HL-60/S4 (cell line): ENCODE data around the gene ZNF132.

Experiments
- in situ Hi-C: fragments of 300-500 bp; cut with MboI; formaldehyde crosslinking; loops from 2 replicates; pipeline ENCODE4 v1.14.3; 2022; ENCODE audit warnings: low sequenced_read_pairs

The ZNF132 gene

GRCh38 chr19:58392945-58393724 lies 46.8 kb downstream of the ZNF132 start:
- in situ Hi-C loops = no loop called here

- in situ Hi-C loops = no loop called here
These were observed 51.8 kb downstream of the ZNF132 start for GRCh38 chr19:58388175-58388526.

- in situ Hi-C loops = no loop called here
These were observed 52.4 kb downstream of the ZNF132 start for GRCh38 chr19:58387338-58388174.

- in situ Hi-C loops = no loop called here
These were observed 53.2 kb downstream of the ZNF132 start, which contains the start of gene RPS5 for GRCh38 chr19:58386576-58387337. Gene RPS5, plus strand, starts transcription at chr19:58387269. Its CDS starts 869 bp downstream, at chr19:58388138.

GRCh38 chr19:58385891-58386575 lies 53.9 kb downstream of the ZNF132 start:
- in situ Hi-C loops = no loop called here

- in situ Hi-C loops = no loop called here
These were observed 54.6 kb downstream of the ZNF132 start for GRCh38 chr19:58385313-58385890.

- in situ Hi-C loops = no loop called here
These were observed 56.9 kb downstream of the ZNF132 start for GRCh38 chr19:58382997-58383603.
